ENCODE data around the gene PSMG1. TPM values are rescaled to one million over a fixed set of nuclear protein-coding genes. Genes with fewer than 3 reads are reported as not detected.

PSMG1 gene
- total and polyA plus RNA-seq, 2 donors from 2014 or later, result 25.9 to 50.8 TPM

DNA sequence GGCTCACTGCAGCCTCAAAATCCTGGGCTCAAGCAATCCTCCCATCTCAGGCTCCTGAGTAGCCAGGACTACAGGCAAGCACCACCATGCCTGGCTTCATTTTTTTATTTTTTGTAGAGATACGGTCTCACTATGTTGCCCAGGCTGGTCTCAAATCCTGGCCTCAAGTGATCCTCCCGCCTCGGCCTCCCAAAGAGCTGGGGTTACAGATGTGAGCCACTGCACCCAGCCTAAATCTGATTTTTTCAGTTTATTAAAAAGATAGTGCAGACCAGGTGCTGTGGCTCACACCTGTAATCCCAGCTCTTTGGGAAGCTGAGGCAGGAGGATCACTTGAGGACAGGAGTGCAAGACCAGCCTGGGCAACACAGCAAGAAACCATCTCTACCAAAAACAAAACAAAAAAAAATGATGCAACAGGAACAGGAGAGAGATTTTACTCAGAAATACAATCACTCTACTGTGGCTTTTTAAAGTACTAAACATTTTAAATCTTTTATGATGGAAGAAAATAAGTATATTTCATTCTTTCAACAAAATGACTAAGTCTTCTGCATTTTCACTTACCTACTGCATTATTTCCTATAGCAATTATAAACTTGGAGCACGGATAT is 1.9 kb downstream of the PSMG1 start:
- Histone ChIP-seq H3K9ac (ENCODE audit: low read length in 3 of 3) (no peak overlapping the region), H3K4me1 (ENCODE audit: control insufficient read depth in 2 of 3, insufficient read depth in 2 of 3, low read depth in 1 of 3, low read length in 3 of 3) (peaks cover 0 to 8% (median 6%) of the 10 kb centered on the region in 3 donors), H3K27ac (ENCODE audit: low read depth in 2 of 2, low read length in 2 of 2) (no peak overlapping the region), H3K9me3 (ENCODE audit: control insufficient read depth in 2 of 3, insufficient read depth in 1 of 3, low read length in 3 of 3) (no peaks in the 10 kb centered on the region), H3K27me3 (ENCODE audit: control insufficient read depth, insufficient read depth, low read length) (no peaks in the 10 kb centered on the region), H3K4me3 (ENCODE audit: low read length in 3 of 3) (no peak overlapping the region), H3K36me3 (ENCODE audit: control insufficient read depth in 2 of 3, insufficient read depth in 3 of 3, low read length in 3 of 3) (peaks cover 0 to 7% (median 0%) of the 10 kb centered on the region in 3 donors)
- TF ChIP-seq, protein P1, sequence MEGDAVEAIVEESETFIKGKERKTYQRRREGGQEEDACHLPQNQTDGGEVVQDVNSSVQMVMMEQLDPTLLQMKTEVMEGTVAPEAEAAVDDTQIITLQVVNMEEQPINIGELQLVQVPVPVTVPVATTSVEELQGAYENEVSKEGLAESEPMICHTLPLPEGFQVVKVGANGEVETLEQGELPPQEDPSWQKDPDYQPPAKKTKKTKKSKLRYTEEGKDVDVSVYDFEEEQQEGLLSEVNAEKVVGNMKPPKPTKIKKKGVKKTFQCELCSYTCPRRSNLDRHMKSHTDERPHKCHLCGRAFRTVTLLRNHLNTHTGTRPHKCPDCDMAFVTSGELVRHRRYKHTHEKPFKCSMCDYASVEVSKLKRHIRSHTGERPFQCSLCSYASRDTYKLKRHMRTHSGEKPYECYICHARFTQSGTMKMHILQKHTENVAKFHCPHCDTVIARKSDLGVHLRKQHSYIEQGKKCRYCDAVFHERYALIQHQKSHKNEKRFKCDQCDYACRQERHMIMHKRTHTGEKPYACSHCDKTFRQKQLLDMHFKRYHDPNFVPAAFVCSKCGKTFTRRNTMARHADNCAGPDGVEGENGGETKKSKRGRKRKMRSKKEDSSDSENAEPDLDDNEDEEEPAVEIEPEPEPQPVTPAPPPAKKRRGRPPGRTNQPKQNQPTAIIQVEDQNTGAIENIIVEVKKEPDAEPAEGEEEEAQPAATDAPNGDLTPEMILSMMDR (IDR thresholded peaks at IDR 0.05; ENCODE audit: borderline replicate concordance, extremely low read depth, insufficient read depth), result no peak
- DNase-seq, result no peak
- no peak for FAIRE-seq
- intact Hi-C loops (cut with DNase I), result no loop called here

DNA sequence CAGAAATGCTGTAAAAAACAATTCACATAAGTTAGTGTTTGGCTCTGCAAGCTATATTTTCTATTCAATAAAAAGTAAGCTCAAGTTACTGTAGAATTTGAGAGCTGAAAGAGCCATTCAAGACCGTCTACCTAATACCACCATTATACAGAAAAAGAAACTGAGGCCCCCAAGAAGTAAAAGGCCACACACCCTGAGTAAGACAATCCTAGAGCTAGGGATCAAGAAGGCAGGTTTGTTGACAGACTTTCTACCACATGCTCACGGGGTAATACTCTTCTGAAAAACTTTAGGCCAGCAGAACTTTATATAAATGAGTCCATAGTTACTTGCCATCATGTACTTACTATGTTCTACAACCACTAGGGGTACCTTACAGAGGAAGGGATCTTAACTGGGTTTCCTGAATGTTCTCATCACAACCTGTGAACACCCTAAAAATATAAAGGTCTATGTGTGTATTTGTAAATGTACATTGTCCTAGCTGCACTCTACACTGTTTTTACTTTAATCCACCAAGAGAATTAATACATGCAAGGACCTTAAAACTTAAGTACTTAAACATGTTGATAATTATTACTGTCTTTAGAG is 2.7 kb downstream of the PSMG1 start:
- intact Hi-C loops (cut with DNase I), result no loop called here
- Histone ChIP-seq H3K4me1 (ENCODE audit: control insufficient read depth in 2 of 3, insufficient read depth in 2 of 3, low read depth in 1 of 3, low read length in 3 of 3) (peaks cover 0 to 8% (median 6%) of the 10 kb centered on the region in 3 donors), H3K36me3 (ENCODE audit: control insufficient read depth in 2 of 3, insufficient read depth in 3 of 3, low read length in 3 of 3) (peaks cover 0 to 7% (median 0%) of the 10 kb centered on the region in 3 donors), H3K27ac (ENCODE audit: low read depth in 2 of 2, low read length in 2 of 2) (no peak overlapping the region), H3K9me3 (ENCODE audit: control insufficient read depth in 2 of 3, insufficient read depth in 1 of 3, low read length in 3 of 3) (no peaks in the 10 kb centered on the region), H3K27me3 (ENCODE audit: control insufficient read depth, insufficient read depth, low read length) (no peaks in the 10 kb centered on the region), H3K4me3 (ENCODE audit: low read length in 3 of 3) (no peak overlapping the region), H3K9ac (ENCODE audit: low read length in 3 of 3) (no peak overlapping the region)
- DNase-seq (no peak), FAIRE-seq (no peak)
- TF ChIP-seq, protein P1 (IDR thresholded peaks at IDR 0.05; ENCODE audit: borderline replicate concordance, extremely low read depth, insufficient read depth), result no peak

DNA sequence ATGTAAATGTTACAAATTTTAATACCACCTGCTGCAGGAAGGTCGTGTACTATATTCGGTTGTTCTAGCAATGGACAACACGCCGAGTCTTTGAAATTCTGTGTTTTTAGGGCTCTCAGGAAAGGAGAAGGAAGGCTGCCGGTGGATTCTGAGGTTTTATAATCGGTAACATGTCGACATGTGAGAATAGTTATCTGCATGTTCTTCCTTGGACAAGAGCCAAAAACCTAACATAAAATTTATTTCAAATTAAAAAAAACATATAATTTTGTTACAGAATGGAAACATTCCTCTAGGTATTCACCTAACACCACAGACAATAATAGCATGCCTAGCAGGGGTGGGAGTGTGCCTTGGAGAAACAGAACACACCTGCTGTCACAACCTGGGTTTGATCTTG is 4.8 kb downstream of the PSMG1 start:
- Histone ChIP-seq H3K4me1 (ENCODE audit: control insufficient read depth in 2 of 3, insufficient read depth in 2 of 3, low read depth in 1 of 3, low read length in 3 of 3) (peaks cover 0 to 8% (median 6%) of the 10 kb centered on the region in 3 donors), H3K9me3 (ENCODE audit: control insufficient read depth in 2 of 3, insufficient read depth in 1 of 3, low read length in 3 of 3) (no peaks in the 10 kb centered on the region), H3K36me3 (ENCODE audit: control insufficient read depth in 2 of 3, insufficient read depth in 3 of 3, low read length in 3 of 3) (peaks cover 0 to 12% (median 0%) of the 10 kb centered on the region in 3 donors), H3K9ac (ENCODE audit: low read length in 3 of 3) (no peak overlapping the region), H3K27me3 (ENCODE audit: control insufficient read depth, insufficient read depth, low read length) (no peaks in the 10 kb centered on the region), H3K27ac (ENCODE audit: low read depth in 2 of 2, low read length in 2 of 2) (no peak overlapping the region), H3K4me3 (ENCODE audit: low read length in 3 of 3) (no peak overlapping the region)
- no peak for FAIRE-seq
- TF ChIP-seq, protein P1 (IDR thresholded peaks at IDR 0.05; ENCODE audit: borderline replicate concordance, extremely low read depth, insufficient read depth), result no peak
- DNase-seq, result no peak
- intact Hi-C loops (cut with DNase I), result no loop called here

All from kidney (tissue), 14 donors.